Colonic mucosa (tissue), 4 donors: ENCODE results near the gene TSHR. TPM values are rescaled to one million over a fixed set of nuclear protein-coding genes. Genes with fewer than 3 reads are reported as not detected.

Experiments used
- DNase-seq: peaks from one replicate; pipeline ENCODE4 v3.0.0-alpha.2; 2020
- H3K27ac ChIP-seq: fragments of 200-600 bp; one replicate; pipeline ENCODE4 v1.8.0; 2021
- H3K27me3 ChIP-seq: fragments of 200-600 bp; one replicate; pipeline ENCODE4 v1.8.0; 2021
- H3K36me3 ChIP-seq: fragments of 200-600 bp; one replicate; pipeline ENCODE4 v1.8.0; 2021
- H3K4me1 ChIP-seq: fragments of 200-600 bp; one replicate; pipeline ENCODE4 v1.8.0; 2021; ENCODE audit warnings: mild to moderate bottlenecking
- H3K4me3 ChIP-seq: fragments of 200-600 bp; one replicate; pipeline ENCODE4 v1.8.0; 2021
- H3K9ac ChIP-seq, 2 donors: one replicate each; pipeline ENCODE4 v1.7.0; 2013; ENCODE audit warnings: control low read depth in 2 of 2, low read depth in 2 of 2, low read length in 2 of 2
- H3K9me3 ChIP-seq: fragments of 200-600 bp; one replicate; pipeline ENCODE4 v1.8.0; 2021
- intact Hi-C: fragments of 100-400 bp; cut with DNase I; formaldehyde crosslinking; loops from one replicate; pipeline ENCODE4 v1.14.1; 2022
- total RNA-seq, 2 donors: library from RNA; stranded (reverse); fragmentation: NEBNext Ultra II Directional in 1 of 2; extraction: Animal tissue kit (Norgen Biotek cat#: 25700) in 1 of 2; gene quantifications; one replicate each; pipeline ENCODE4 v1.2.1, GENCODE V29; 2021
- TF ChIP-seq, protein P1 (sequence below): fragments of 200-600 bp; IDR thresholded peaks from one replicate; pipeline ENCODE4 v1.8.0; 2022; ENCODE audit warnings: antibody characterized with exemption, mild to moderate bottlenecking
- donor health status: healthy.
- donor health status: DM: no; HTN: no; CAD: no.
- donor health status: DM: no; HTN: no; CAD: no.

The TSHR gene
- total RNA-seq, 2 donors from 2014 or later, result 0.11 to 0.25 TPM

DNA sequence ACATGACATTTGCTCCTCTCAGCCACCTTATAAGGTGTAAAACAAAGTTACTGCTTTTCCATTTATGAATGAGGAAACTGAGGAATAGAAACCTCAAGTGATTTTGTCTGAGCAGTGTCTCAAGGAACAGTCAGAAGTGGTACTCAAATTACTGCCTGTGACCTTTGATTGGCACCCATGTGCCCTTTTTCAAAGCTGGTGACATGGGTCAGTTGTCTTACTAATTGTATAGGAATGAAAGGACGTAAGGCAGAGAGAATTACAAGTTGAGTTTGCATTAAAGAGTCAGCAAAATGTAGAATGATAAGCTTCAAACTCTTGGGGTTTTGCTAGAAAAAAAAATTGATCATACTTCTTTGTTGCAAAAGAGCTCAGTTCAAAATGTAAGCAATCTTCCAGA is 136.2 kb downstream of the TSHR start:
- Histone ChIP-seq H3K27me3 (no peaks in the 10 kb centered on the region), H3K36me3 (no peaks in the 10 kb centered on the region), H3K4me1 (no peaks in the 10 kb centered on the region), H3K9ac (no peak overlapping the region), H3K4me3 (no peak overlapping the region), H3K27ac (no peak overlapping the region), H3K9me3 (no peaks in the 10 kb centered on the region)
- no peak for DNase-seq
- TF ChIP-seq, protein P1, sequence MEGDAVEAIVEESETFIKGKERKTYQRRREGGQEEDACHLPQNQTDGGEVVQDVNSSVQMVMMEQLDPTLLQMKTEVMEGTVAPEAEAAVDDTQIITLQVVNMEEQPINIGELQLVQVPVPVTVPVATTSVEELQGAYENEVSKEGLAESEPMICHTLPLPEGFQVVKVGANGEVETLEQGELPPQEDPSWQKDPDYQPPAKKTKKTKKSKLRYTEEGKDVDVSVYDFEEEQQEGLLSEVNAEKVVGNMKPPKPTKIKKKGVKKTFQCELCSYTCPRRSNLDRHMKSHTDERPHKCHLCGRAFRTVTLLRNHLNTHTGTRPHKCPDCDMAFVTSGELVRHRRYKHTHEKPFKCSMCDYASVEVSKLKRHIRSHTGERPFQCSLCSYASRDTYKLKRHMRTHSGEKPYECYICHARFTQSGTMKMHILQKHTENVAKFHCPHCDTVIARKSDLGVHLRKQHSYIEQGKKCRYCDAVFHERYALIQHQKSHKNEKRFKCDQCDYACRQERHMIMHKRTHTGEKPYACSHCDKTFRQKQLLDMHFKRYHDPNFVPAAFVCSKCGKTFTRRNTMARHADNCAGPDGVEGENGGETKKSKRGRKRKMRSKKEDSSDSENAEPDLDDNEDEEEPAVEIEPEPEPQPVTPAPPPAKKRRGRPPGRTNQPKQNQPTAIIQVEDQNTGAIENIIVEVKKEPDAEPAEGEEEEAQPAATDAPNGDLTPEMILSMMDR, result no peak
- intact Hi-C loops, result no loop called here

DNA sequence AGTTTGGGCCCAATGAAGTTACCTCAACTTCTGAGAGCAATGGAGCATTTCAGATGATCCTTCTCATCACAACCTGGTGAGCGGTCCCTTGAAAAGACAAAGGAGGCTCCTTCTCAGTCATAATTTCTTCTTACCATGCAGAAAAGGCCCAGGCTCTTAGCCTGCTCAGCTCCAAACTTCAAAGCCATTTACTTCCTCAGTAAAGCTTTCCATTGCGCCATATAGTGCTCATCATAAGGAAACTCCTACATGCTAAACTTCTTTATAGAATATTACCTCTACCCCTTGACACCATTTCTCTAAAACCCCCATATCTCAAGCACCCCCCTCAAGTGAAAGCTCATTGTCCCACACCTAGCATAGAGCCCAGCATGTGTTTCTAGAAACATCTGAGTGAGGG is 138.2 kb downstream of the TSHR start:
- H3K36me3 ChIP-seq, result no peaks in the 10 kb centered on the region
- H3K4me1 ChIP-seq, result no peaks in the 10 kb centered on the region
- no peak overlapping the region for H3K9ac ChIP-seq
- no peaks in the 10 kb centered on the region for H3K9me3 ChIP-seq
- TF ChIP-seq, protein P1, result no peak
- no peak overlapping the region for H3K27ac ChIP-seq
- DNase-seq, result no peak
- intact Hi-C loops, result no loop called here
- no peak overlapping the region for H3K4me3 ChIP-seq
- H3K27me3 ChIP-seq, result no peaks in the 10 kb centered on the region

DNA sequence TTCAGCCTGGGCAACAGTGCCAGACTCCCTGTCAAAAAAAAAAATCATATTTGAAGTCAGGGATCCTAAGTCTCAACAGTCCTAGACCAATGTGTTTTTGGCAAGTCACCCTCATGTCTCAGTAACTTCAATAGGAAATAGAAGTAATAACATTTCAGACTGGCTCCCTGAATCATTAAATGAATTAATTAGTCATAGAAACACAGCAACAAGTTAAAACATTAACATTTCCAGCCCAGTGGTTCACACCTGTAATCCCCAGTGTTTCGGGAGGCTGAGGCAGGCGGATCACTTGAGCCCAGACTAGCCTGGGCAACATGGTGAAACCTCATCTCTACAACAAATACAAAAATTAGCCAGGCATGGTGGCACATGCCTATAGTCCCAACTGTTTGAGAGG is 140.1 kb downstream of the TSHR start:
- intact Hi-C loops, result no loop called here
- Histone ChIP-seq H3K4me1 (no peaks in the 10 kb centered on the region), H3K9ac (no peak overlapping the region), H3K27ac (no peak overlapping the region), H3K27me3 (no peaks in the 10 kb centered on the region), H3K36me3 (no peaks in the 10 kb centered on the region), H3K9me3 (no peaks in the 10 kb centered on the region), H3K4me3 (no peak overlapping the region)
- DNase-seq, result no peak
- TF ChIP-seq, protein P1, result no peak

DNA sequence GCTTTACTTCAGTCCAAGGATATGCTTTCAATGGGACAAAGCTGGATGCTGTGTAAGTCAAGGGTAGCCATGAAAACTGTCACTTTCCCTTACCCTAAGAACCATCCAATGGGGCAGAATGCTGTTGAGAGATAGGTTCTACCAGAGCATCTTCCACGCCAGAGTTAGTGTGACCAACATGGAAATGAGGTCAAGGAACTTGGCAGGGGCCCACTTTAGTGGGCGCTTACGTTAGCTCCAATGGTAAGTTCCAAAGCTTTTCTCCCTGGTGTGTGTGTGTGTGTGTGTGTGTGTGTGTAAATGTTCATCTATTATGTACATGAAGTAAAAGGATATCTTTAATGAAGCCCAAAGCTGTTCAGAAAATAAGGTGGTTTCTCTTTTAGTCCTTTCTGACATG is 141.2 kb downstream of the TSHR start:
- Histone ChIP-seq H3K27me3 (no peaks in the 10 kb centered on the region), H3K27ac (no peak overlapping the region), H3K9ac (no peak overlapping the region), H3K4me1 (no peaks in the 10 kb centered on the region), H3K9me3 (no peaks in the 10 kb centered on the region), H3K36me3 (no peaks in the 10 kb centered on the region), H3K4me3 (no peak overlapping the region)
- intact Hi-C loops, result no loop called here
- TF ChIP-seq, protein P1, result no peak
- no peak for DNase-seq

DNA sequence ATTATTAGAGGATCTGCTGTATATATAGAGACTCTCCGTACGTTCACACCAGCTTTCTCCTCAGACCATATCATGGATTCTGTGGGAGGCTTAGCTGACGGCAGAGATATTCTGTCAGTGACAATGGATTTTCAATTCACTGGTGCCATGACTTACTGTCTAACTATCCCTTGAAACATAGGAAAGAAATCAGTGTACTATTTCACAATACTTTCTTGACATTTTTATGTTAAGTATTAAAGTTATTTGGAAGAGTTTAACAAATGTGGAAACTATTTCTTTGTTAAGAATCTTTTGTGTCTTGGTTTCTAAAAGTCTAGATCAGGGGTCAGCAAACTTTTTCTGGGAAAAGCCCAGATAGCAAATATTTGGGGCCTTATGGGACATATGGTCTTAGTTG is 146.8 kb downstream of the TSHR start:
- H3K9me3 ChIP-seq, result no peaks in the 10 kb centered on the region
- no peak overlapping the region for H3K27ac ChIP-seq
- no peaks in the 10 kb centered on the region for H3K36me3 ChIP-seq
- no peak overlapping the region for H3K4me3 ChIP-seq
- no peak for DNase-seq
- no peak overlapping the region for H3K9ac ChIP-seq
- H3K27me3 ChIP-seq, result no peaks in the 10 kb centered on the region
- no peaks in the 10 kb centered on the region for H3K4me1 ChIP-seq
- TF ChIP-seq, protein P1, result no peak
- intact Hi-C loops, result no loop called here

DNA sequence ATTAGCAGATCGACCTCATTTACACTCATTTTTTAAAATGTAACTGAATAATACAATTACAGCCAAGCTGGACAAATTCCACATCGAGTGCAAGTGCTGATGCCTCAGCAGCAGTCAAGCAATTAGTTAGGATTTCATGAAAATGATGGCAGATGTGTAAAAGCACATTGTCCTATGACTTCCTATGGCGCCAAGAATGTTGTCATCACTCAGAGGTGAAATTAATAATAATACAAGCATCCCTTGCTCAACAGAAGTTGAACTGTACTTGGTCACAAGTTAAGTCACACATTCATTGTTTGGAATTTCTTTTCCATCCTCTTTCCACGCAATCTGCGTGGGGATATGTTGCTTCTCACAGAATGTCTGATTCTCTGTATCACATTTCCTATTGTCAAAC is 148.0 kb downstream of the TSHR start:
- no peaks in the 10 kb centered on the region for H3K36me3 ChIP-seq
- H3K4me3 ChIP-seq, result no peak overlapping the region
- TF ChIP-seq, protein P1, result no peak
- H3K4me1 ChIP-seq, result no peaks in the 10 kb centered on the region
- no peak overlapping the region for H3K9ac ChIP-seq
- no peak for DNase-seq
- H3K27me3 ChIP-seq, result no peaks in the 10 kb centered on the region
- intact Hi-C loops, result no loop called here
- no peak overlapping the region for H3K27ac ChIP-seq
- H3K9me3 ChIP-seq, result no peaks in the 10 kb centered on the region
